Upper lobe of right lung (tissue), 1 donor: ENCODE results near the gene PTPRC. TPM values are rescaled to one million over a fixed set of nuclear protein-coding genes. Genes with fewer than 3 reads are reported as not detected.
A peak's percentile ranks its signal among the peaks of the same experiment; 100 is the strongest.

Source experiments
- ATAC-seq: fragments of 200-7000 bp; cut with Tn5 transposase; one replicate; pipeline ENCODE4 v1.9.1; 2020; ENCODE audit warnings: mild to moderate bottlenecking, moderate library complexity
- DNase-seq: peaks from one replicate; pipeline ENCODE4 v3.0.0-alpha.2; 2020
- H3K27ac ChIP-seq: fragments of 200-600 bp; one replicate; pipeline ENCODE4 v1.8.0; 2022
- H3K27me3 ChIP-seq: fragments of 200-600 bp; one replicate; pipeline ENCODE4 v1.8.0; 2022; ENCODE audit warnings: mild to moderate bottlenecking
- H3K36me3 ChIP-seq: fragments of 200-600 bp; one replicate; pipeline ENCODE4 v1.8.0; 2022
- H3K4me1 ChIP-seq: fragments of 200-600 bp; one replicate; pipeline ENCODE4 v1.8.0; 2022
- H3K4me3 ChIP-seq: fragments of 200-600 bp; one replicate; pipeline ENCODE4 v1.8.0; 2022; ENCODE audit warnings: mild to moderate bottlenecking
- H3K9me3 ChIP-seq: fragments of 200-600 bp; one replicate; pipeline ENCODE4 v1.8.0; 2022
- intact Hi-C: fragments of 100-400 bp; cut with DNase I; formaldehyde crosslinking; loops from one replicate; pipeline ENCODE4 v1.11.0; 2022
- total RNA-seq: library from RNA; stranded (reverse); fragmentation: NEBNext Ultra II Directional; extraction: Animal tissue kit (Norgen Biotek cat#: 25700); gene quantifications from one replicate; pipeline ENCODE4 v1.2.1, GENCODE V29; 2021
- TF ChIP-seq, protein P1 (sequence below): fragments of 200-600 bp; IDR thresholded peaks from one replicate; pipeline ENCODE4 v1.8.0; 2022; ENCODE audit warnings: antibody characterized with exemption
- donor health status: DM: no; HTN: yes; CAD: no; lungs with severe emphysema.

The PTPRC gene
- total RNA-seq, 1 donor from 2014 or later: 127 TPM

DNA sequence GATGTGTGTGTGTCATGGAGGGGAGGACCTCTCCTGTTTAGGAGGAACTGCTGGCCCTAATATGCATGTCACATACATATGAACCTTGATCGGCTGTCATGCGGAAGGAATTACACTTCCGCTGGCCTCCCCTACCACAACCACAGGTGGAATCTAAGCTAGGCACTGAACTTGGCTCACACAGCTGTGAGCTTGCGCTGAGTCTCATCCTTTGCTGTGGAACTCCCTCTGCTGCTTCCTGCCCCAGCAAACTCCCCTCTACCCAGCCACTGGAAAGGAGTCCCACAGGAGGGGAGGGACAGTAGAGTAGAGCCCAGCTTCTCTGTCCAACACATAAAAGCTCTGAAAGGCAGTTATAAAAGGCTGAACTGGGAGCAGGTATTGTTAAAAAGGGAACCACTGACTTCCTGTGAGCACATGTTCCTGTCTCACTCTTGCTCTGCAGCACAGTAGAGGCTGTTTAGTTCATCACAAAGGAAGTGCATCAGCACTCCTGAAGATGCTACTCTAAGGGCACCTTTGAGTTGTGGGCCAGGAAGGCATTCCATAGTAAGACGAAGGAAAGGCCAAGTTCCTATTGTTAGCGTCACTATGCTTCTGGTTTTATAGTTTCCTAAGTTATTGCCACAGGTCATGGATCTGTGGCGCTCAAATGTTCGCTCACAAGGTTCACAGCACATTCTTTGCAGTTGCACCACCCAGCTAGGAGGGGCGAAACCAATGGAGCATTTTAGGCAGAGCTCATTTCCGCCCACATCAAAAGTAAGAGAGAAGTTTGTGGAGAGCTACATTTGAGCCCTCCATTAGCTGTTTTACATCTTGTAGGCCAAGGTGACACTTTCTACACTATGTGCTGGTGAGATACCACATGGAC, 17.7 kb upstream of the PTPRC start:
- no peaks in the 10 kb centered on the region for H3K27me3 ChIP-seq
- DNase-seq (no peak), ATAC-seq (peak; percentile 79)
- H3K9me3 ChIP-seq: no peaks in the 10 kb centered on the region
- TF ChIP-seq, protein P1, sequence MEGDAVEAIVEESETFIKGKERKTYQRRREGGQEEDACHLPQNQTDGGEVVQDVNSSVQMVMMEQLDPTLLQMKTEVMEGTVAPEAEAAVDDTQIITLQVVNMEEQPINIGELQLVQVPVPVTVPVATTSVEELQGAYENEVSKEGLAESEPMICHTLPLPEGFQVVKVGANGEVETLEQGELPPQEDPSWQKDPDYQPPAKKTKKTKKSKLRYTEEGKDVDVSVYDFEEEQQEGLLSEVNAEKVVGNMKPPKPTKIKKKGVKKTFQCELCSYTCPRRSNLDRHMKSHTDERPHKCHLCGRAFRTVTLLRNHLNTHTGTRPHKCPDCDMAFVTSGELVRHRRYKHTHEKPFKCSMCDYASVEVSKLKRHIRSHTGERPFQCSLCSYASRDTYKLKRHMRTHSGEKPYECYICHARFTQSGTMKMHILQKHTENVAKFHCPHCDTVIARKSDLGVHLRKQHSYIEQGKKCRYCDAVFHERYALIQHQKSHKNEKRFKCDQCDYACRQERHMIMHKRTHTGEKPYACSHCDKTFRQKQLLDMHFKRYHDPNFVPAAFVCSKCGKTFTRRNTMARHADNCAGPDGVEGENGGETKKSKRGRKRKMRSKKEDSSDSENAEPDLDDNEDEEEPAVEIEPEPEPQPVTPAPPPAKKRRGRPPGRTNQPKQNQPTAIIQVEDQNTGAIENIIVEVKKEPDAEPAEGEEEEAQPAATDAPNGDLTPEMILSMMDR: no peak
- intact Hi-C loops: no loop called here
- no peaks in the 10 kb centered on the region for H3K36me3 ChIP-seq
- H3K4me1 ChIP-seq: no peaks in the 10 kb centered on the region
- no peak overlapping the region for H3K27ac ChIP-seq
- H3K4me3 ChIP-seq: no peak overlapping the region

DNA sequence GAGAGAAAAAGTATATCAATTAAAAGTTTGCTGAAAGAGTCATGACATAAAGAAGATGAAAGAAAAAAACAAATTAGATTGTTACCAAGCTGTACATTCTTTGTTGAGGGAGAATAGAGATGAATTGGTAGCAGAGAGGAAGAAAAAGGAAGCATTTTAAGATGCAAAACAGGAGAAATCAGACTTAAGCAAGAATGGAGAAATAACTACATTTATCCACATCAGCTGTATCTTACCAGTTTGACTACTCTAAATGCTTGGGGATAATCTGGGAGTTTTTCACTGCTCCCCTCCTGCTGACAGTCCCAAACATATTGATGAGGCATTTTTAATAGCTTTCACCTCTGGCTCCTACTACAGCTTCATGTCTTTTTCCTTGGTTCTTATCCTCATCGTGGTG, 16.8 kb upstream of the PTPRC start:
- Histone ChIP-seq H3K27ac (no peak overlapping the region), H3K4me1 (no peaks in the 10 kb centered on the region), H3K9me3 (no peaks in the 10 kb centered on the region), H3K4me3 (no peak overlapping the region), H3K27me3 (no peaks in the 10 kb centered on the region), H3K36me3 (no peaks in the 10 kb centered on the region)
- DNase-seq (no peak), ATAC-seq (no peak)
- intact Hi-C loops: no loop called here
- TF ChIP-seq, protein P1: no peak

DNA sequence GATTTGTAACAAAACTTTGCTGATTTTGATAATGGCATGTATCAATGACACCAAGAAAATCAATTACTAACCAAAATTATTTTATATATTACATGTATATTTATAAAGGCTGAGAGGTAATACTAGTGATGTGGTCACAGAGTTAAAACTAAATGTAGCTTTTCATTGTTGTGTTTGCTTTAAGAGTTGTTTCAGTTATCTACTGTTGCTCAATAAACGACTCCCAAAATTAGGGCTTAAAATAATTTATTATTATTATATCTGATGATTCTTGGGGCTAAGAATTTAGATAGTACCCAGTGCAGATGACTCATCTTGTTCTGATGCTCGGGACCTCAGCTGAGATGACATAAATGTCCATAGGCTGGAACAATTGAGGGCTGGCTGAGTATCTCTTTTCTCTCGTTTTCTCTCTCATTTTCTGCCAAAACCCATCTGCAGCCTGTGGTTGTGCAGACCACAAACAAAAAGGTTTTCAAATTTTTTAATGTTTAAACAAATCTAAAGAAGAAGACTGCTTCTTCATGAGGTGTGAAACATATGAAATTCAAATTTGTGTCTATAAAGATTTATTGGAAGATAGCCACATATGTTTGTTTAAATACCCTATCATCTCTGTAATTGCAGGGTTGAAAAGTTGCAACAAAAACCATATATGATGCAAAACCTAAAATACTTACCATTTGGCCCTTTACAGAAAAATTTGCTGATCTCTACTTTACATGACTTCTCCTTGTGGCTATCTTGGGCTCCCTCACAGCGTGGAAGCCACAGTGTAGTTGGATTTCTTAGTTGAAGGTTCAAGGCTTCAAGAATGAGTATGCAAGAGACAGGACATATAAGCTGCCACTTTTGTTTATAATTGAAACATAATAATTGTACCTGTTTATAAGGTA, 14.8 kb upstream of the PTPRC start:
- intact Hi-C loops: no loop called here
- Histone ChIP-seq H3K36me3 (no peaks in the 10 kb centered on the region), H3K27ac (no peak overlapping the region), H3K9me3 (no peaks in the 10 kb centered on the region), H3K4me1 (no peaks in the 10 kb centered on the region), H3K4me3 (no peak overlapping the region), H3K27me3 (no peaks in the 10 kb centered on the region)
- DNase-seq (no peak), ATAC-seq (no peak)
- TF ChIP-seq, protein P1: no peak

DNA sequence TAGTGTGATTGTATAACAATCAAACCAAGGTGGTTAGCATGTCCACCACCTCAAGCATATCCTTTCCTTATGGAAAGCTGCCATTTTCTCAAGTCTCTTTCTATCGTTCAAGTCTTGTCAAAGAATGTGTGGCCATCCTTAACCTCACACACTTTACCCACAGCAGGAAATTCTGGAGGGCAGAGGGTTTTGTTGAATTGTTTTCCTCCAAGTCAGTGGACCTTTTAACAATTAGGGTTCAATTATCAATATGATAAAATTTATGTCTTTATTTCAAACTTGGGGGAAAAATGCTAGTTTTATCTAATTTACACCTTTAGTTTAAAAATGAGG, 14.2 kb upstream of the PTPRC start:
- H3K4me3 ChIP-seq: no peak overlapping the region
- H3K27me3 ChIP-seq: no peaks in the 10 kb centered on the region
- H3K36me3 ChIP-seq: no peaks in the 10 kb centered on the region
- intact Hi-C loops: no loop called here
- no peaks in the 10 kb centered on the region for H3K9me3 ChIP-seq
- no peaks in the 10 kb centered on the region for H3K4me1 ChIP-seq
- H3K27ac ChIP-seq: no peak overlapping the region
- no peak for DNase-seq
- TF ChIP-seq, protein P1: no peak
- ATAC-seq: no peak

DNA sequence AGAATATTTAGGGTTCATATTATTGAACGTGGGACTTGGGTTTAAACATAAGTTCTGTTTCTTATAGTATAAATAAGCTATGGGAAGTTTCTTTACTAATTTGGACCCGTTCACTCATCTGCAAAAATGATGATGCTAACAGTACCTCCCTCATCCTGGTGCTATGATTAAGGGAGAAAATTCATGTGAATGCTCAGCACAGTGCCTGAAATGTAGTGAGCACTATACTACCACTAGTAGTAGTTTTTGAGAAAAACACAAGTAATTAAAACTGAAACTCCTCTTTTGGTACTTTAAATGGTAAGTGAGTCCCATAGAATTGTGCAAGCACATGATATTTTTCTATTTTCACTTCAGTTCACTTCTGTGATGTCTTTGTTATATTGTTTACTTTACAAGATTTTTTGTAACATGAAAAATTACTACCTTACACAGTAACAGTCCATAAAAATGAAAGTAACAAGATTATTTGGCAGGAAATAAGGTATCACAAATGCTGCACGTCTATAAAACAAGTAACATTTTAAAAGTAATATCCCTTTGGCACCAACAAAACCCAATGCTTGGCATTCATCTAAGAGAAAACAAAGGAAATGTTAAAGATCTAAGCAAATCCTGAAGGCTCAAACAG, 11.3 kb upstream of the PTPRC start:
- Histone ChIP-seq H3K4me3 (no peak overlapping the region), H3K4me1 (no peaks in the 10 kb centered on the region), H3K27ac (no peak overlapping the region), H3K27me3 (no peaks in the 10 kb centered on the region), H3K36me3 (no peaks in the 10 kb centered on the region), H3K9me3 (no peaks in the 10 kb centered on the region)
- intact Hi-C loops: no loop called here
- TF ChIP-seq, protein P1: no peak
- DNase-seq (no peak), ATAC-seq (no peak)
